ENCODE results near the gene LSAMP.

- TF ChIP-seq E2F5 (CRISPR knock-in tag; conservative IDR thresholded peaks at IDR 0.05) = no peak
- TF ChIP-seq CTCF (CRISPR knock-in tag; IDR thresholded peaks at IDR 0.05) = no peak
- no peak for TF ChIP-seq ZBTB20 (CRISPR knock-in tag; IDR thresholded peaks at IDR 0.05; ENCODE audit: borderline replicate concordance, low read depth)
- no peak for TF ChIP-seq HNRNPH1 (optimal IDR thresholded peaks at IDR 0.05; ENCODE audit: low read depth, low read length)
- no peak for TF ChIP-seq SRF (IDR thresholded peaks at IDR 0.05; ENCODE audit: low read depth, low read length)
- no peak for TF ChIP-seq USF2 (IDR thresholded peaks at IDR 0.05; ENCODE audit: low read depth, low read length)
- no peak for TF ChIP-seq USF2 (CRISPR knock-in tag; IDR thresholded peaks at IDR 0.05; ENCODE audit: borderline replicate concordance)
- no peak for TF ChIP-seq ZNF383 (CRISPR knock-in tag; IDR thresholded peaks at IDR 0.05; ENCODE audit: borderline replicate concordance)
Measured at GRCh38 chr3:116032176-116032575, 413.1 kb downstream of the LSAMP start.

All from HepG2 (cell line).